Gastroesophageal sphincter (tissue), 3 donors: ENCODE data around the gene IL18BP.

Source experiments
- CTCF ChIP-seq, 4 experiments: fragments of 200-600 bp in 2 of 4; fragments of 450-650 bp in 2 of 4; sonication (generic) in 1 of 4; IDR thresholded peaks; one replicate each; pipeline ENCODE4 v1.5.1; 2017 to 2019; ENCODE audit warnings: antibody characterized with exemption in 4 of 4, mild to moderate bottlenecking in 2 of 4, moderate library complexity in 2 of 4
- EP300 ChIP-seq: sonication (generic); formaldehyde crosslinking; IDR thresholded peaks from one replicate; pipeline ENCODE4 v1.6.1; 2017; ENCODE audit warnings: antibody characterized with exemption, mild to moderate bottlenecking
- POLR2A ChIP-seq, 2 donors: fragments of 450-650 bp; IDR thresholded peaks; one replicate each; pipeline ENCODE4 v1.6.1; 2017; ENCODE audit warnings: antibody characterized with exemption in 2 of 2, mild to moderate bottlenecking in 2 of 2, moderate library complexity in 1 of 2

- TF ChIP-seq POLR2A (IDR thresholded peaks at IDR 0.05) (no peak), CTCF (IDR thresholded peaks at IDR 0.05) (no peak), EP300 (no peak)
Measured at GRCh38 chr11:72030472-72031045, 31.9 kb downstream of the IL18BP start.
